Colonic mucosa (tissue), 4 donors: ENCODE results near the gene OST4. TPM values are rescaled to one million over a fixed set of nuclear protein-coding genes. Genes with fewer than 3 reads are reported as not detected.

Source experiments
- DNase-seq: peaks from one replicate; pipeline ENCODE4 v3.0.0-alpha.2; 2020
- H3K27ac ChIP-seq: fragments of 200-600 bp; one replicate; pipeline ENCODE4 v1.8.0; 2021
- H3K27me3 ChIP-seq: fragments of 200-600 bp; one replicate; pipeline ENCODE4 v1.8.0; 2021
- H3K36me3 ChIP-seq: fragments of 200-600 bp; one replicate; pipeline ENCODE4 v1.8.0; 2021
- H3K4me1 ChIP-seq: fragments of 200-600 bp; one replicate; pipeline ENCODE4 v1.8.0; 2021; ENCODE audit warnings: mild to moderate bottlenecking
- H3K4me3 ChIP-seq: fragments of 200-600 bp; one replicate; pipeline ENCODE4 v1.8.0; 2021
- H3K9ac ChIP-seq, 2 donors: one replicate each; pipeline ENCODE4 v1.7.0; 2013; ENCODE audit warnings: control low read depth in 2 of 2, low read depth in 2 of 2, low read length in 2 of 2
- H3K9me3 ChIP-seq: fragments of 200-600 bp; one replicate; pipeline ENCODE4 v1.8.0; 2021
- intact Hi-C: fragments of 100-400 bp; cut with DNase I; formaldehyde crosslinking; loops from one replicate; pipeline ENCODE4 v1.14.1; 2022
- total RNA-seq, 2 donors: library from RNA; stranded (reverse); fragmentation: NEBNext Ultra II Directional in 1 of 2; extraction: Animal tissue kit (Norgen Biotek cat#: 25700) in 1 of 2; gene quantifications; one replicate each; pipeline ENCODE4 v1.2.1, GENCODE V29; 2021
- TF ChIP-seq, protein P1 (sequence below): fragments of 200-600 bp; IDR thresholded peaks from one replicate; pipeline ENCODE4 v1.8.0; 2022; ENCODE audit warnings: antibody characterized with exemption, mild to moderate bottlenecking
- donor health status: healthy.
- donor health status: DM: no; HTN: no; CAD: no.
- donor health status: DM: no; HTN: no; CAD: no.

Gene OST4
- total RNA-seq, 2 donors from 2014 or later: 272 to 331 TPM

DNA sequence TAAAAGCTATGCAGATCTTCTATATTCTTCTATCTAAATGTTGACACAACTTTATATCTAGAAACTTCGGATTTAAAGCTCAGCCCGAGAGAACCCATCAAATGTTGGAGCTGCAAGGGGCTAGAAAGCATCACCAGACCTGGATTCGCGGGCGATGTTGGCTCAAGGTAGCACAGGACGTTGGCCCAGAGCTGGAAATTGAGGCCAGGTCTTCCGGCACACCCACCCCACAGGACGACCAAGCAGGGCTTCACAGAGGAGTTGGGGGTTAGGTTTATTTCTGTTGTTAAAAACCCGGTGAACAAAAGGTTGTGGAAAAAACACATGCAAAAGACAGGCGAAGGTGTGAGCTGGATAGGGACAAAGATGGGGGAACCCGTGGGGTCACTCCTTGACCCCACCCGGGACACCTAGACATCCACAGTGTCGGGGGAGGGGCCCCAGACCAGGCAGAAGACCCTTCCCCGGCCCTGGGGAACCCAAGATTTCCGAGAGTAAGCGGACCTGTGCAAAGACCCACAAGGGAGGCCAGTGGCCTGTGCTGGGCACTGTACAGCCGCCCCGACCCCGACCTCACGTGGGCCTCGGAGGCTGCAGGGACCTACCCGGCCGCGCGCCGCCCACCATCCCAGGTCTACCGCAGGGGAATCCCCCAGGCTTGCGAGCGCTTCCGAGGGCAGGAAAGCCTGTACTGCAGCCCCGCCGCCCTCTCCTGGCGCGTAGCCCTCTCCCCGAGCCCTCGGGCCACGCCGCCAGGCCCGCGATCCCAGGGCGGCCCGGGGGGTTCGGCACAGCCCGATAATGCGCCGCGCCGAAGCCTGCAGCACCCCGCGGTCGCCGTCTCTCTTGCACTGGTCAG, 21.8 kb downstream of the OST4 start:
- Histone ChIP-seq H3K4me3 (peak overlapping the region; percentile 85), H3K27ac (peak overlapping the region; percentile 90), H3K9me3 (no peaks in the 10 kb centered on the region), H3K9ac (peak overlapping the region; percentile 70 to 77), H3K36me3 (no peaks in the 10 kb centered on the region), H3K27me3 (no peaks in the 10 kb centered on the region), H3K4me1 (peaks cover 7% of the 10 kb centered on the region)
- peak; percentile 51 for DNase-seq
- TF ChIP-seq, protein P1, sequence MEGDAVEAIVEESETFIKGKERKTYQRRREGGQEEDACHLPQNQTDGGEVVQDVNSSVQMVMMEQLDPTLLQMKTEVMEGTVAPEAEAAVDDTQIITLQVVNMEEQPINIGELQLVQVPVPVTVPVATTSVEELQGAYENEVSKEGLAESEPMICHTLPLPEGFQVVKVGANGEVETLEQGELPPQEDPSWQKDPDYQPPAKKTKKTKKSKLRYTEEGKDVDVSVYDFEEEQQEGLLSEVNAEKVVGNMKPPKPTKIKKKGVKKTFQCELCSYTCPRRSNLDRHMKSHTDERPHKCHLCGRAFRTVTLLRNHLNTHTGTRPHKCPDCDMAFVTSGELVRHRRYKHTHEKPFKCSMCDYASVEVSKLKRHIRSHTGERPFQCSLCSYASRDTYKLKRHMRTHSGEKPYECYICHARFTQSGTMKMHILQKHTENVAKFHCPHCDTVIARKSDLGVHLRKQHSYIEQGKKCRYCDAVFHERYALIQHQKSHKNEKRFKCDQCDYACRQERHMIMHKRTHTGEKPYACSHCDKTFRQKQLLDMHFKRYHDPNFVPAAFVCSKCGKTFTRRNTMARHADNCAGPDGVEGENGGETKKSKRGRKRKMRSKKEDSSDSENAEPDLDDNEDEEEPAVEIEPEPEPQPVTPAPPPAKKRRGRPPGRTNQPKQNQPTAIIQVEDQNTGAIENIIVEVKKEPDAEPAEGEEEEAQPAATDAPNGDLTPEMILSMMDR: no peak
- intact Hi-C loops: no loop called here

DNA sequence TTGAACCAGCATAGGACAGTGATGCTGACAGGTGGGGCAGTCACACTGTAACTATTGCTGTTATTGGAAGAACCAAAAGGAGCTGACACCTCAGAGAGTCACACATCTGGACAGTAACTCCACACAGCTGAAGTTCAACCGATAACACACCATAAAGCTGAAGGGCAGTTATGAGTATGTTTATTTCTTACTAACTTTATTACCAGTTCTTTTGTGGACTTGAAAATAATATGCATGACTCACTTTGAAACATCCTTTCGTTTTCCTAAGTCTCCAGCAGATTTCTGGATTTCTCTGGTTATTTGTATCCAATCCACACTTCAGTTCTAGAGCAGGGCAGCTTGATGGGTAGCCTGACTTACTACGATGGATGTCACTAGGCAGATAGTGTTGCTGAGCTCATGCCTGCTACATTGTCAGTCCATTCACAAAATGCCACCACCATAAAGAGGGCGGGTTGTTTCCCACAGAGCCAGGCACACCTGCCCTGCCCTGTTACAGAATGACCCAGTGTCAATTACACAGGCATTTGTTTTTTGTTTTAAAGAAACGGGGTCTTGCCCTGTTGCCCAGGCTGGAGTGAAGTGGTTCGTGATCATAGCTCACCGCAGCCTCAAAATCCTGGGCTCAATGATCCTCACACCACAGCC, 28.3 kb downstream of the OST4 start:
- no peak for DNase-seq
- Histone ChIP-seq H3K9me3 (no peaks in the 10 kb centered on the region), H3K36me3 (peaks cover 24% of the 10 kb centered on the region), H3K27me3 (no peaks in the 10 kb centered on the region), H3K27ac (peak overlapping the region; percentile 52), H3K9ac (no peak overlapping the region), H3K4me3 (no peak overlapping the region), H3K4me1 (no peaks in the 10 kb centered on the region)
- TF ChIP-seq, protein P1: no peak
- intact Hi-C loops: no loop called here

DNA sequence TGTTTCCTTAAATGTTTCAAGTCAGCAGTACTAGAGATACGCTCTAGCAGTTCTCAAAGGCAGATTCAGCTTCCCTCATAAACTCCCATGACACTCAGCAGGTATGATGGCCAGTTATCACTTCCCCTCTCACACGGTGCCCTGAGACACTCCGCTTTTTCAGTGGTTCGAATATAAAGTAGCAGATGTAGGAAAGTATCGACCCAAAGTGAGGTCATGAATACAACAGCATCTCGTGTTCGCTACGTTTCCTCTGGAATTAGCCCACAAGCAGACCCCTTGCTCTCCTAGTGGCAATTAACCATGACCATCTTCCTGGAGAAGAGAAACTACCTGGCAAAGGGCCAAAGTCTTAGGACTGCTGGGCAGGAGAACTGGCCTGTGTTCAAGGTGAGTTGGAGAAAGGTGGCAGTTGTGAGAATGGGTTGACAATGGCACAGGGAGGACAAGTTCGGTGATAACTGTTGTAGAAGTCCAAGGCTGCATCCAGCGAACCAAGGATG, 29.2 kb downstream of the OST4 start:
- no peaks in the 10 kb centered on the region for H3K4me1 ChIP-seq
- TF ChIP-seq, protein P1: no peak
- DNase-seq: no peak
- H3K9ac ChIP-seq: no peak overlapping the region
- no peak overlapping the region for H3K4me3 ChIP-seq
- no peaks in the 10 kb centered on the region for H3K9me3 ChIP-seq
- peaks cover 30% of the 10 kb centered on the region for H3K36me3 ChIP-seq
- intact Hi-C loops: no loop called here
- H3K27me3 ChIP-seq: no peaks in the 10 kb centered on the region
- H3K27ac ChIP-seq: peak overlapping the region; percentile 17

DNA sequence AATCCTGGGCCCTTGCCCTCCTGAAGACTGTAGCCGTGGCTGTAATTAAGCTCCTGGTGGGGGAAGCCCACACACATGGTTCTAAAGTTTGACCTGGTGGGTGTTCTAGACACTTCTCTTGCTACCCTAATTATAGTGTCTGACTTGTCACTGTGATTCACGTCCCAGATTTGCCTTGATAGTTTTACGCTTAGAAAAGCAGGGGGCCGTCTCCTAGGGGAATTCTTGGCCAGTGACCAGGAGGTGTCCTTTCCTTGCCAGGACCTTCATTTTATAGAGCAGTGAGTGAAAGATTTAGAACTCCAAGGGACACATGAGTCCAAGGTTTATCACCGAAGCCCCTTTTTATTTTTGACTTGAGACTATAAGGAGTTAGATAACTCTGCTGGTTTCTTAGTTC, 29.7 kb downstream of the OST4 start:
- H3K9ac ChIP-seq: no peak overlapping the region
- no peaks in the 10 kb centered on the region for H3K27me3 ChIP-seq
- intact Hi-C loops: no loop called here
- TF ChIP-seq, protein P1: no peak
- DNase-seq: no peak
- H3K9me3 ChIP-seq: no peaks in the 10 kb centered on the region
- H3K4me1 ChIP-seq: no peaks in the 10 kb centered on the region
- H3K27ac ChIP-seq: no peak overlapping the region
- no peak overlapping the region for H3K4me3 ChIP-seq
- peaks cover 30% of the 10 kb centered on the region for H3K36me3 ChIP-seq

DNA sequence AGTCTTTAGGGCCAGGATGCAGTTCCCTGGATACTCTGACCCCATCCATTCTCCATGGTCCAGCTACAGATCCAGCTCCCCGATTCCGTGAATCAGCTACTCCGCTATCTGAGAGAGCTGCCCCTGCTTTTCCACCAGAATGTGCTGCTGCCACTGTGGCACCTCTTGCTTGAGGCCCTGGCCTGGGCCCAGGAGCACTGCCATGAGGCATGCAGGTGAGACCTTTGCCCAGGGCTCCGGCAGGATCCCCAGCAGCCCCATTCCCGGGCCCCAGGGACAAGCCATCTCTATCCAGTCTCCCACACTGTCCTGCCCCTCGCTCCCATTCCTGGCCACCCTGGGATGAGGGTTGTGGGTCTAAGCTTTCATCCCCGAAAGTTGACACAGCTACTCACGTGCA, 31.2 kb downstream of the OST4 start:
- no peak overlapping the region for H3K27ac ChIP-seq
- H3K36me3 ChIP-seq: peaks cover 41% of the 10 kb centered on the region
- H3K4me1 ChIP-seq: no peaks in the 10 kb centered on the region
- no peak overlapping the region for H3K9ac ChIP-seq
- TF ChIP-seq, protein P1: no peak
- DNase-seq: no peak
- H3K9me3 ChIP-seq: no peaks in the 10 kb centered on the region
- H3K4me3 ChIP-seq: no peak overlapping the region
- no peaks in the 10 kb centered on the region for H3K27me3 ChIP-seq
- intact Hi-C loops: no loop called here
